ENCODE results near the gene BRINP3.

BRINP3 gene

GRCh38 chr1:190323530-190323929 is 154.1 kb downstream of the BRINP3 start:
- H3K4me3 ChIP-seq (ENCODE audit: low read depth, low read length), result no peak overlapping the region
- no peak for DNase-seq (ENCODE audit: low read depth, low spot score)
- no peak for TF ChIP-seq CTCF (IDR thresholded peaks at IDR 0.05; ENCODE audit: low read depth, low read length)
- in situ Hi-C loops (cut with HindIII; ENCODE audit: low sequenced_read_pairs), result no loop called here

GRCh38 chr1:190322274-190322673 is 155.4 kb downstream of the BRINP3 start:
- H3K4me3 ChIP-seq (ENCODE audit: low read depth, low read length), result no peak overlapping the region
- in situ Hi-C loops (cut with HindIII; ENCODE audit: low sequenced_read_pairs), result no loop called here
- no peak for TF ChIP-seq CTCF (IDR thresholded peaks at IDR 0.05; ENCODE audit: low read depth, low read length)
- no peak for DNase-seq (ENCODE audit: low read depth, low spot score)

DNA sequence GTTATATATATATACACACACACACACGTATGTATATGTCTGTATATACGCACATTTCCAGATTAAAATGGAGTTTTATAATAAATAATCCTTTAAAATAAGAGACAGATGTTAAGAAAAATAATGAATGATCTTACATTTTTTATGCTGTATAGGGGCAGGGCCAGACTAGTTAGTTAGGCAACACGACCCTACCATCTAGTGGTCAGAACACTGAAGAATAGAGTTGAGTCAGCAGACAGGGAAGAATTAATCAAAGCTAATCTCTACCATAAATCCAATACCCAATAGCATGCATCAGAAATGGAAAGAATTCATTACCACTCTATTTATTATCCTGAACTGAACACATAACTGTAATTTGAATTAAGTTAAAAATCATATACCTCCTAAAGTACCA is 156.7 kb downstream of the BRINP3 start:
- peak; percentile 35 for TF ChIP-seq CTCF (IDR thresholded peaks at IDR 0.05; ENCODE audit: low read depth, low read length)
- in situ Hi-C loops (cut with HindIII; ENCODE audit: low sequenced_read_pairs), result no loop called here
- DNase-seq (ENCODE audit: low read depth, low spot score), result peak; percentile 44
- no peak overlapping the region for H3K4me3 ChIP-seq (ENCODE audit: low read depth, low read length)

- in situ Hi-C loops (cut with HindIII; ENCODE audit: low sequenced_read_pairs), result no loop called here
These were observed 164.9 kb downstream of the BRINP3 start for GRCh38 chr1:190312763-190313162.

DNA sequence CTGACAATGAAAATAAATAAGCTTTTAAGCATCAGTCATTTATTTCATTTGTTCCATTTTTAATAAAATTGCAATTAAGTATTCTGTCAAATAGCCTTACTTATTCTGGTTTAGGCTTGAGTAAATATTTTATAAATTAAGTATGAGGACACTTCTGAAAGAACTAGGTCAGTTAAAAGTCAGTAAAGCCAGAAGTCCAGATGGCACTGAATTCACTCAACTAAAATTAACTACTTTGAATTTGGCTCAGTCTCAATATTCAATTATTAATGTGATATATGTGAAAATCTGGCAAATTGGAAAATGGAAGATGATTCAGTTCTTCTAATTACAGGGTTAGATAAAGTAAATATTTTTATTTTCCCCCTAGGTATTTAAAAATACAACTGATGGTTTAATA is 174.2 kb downstream of the BRINP3 start:
- no peak for TF ChIP-seq CTCF (IDR thresholded peaks at IDR 0.05; ENCODE audit: low read depth, low read length)
- DNase-seq (ENCODE audit: low read depth, low spot score), result no peak
- H3K4me3 ChIP-seq (ENCODE audit: low read depth, low read length), result no peak overlapping the region
- in situ Hi-C loops (cut with HindIII; ENCODE audit: low sequenced_read_pairs), result no loop called here

More at GRCh38 chr1:190312763-190313162, 164.9 kb downstream of the BRINP3 start:
- DNase-seq (ENCODE audit: low read depth, low spot score), result no peak
- no peak for TF ChIP-seq CTCF (IDR thresholded peaks at IDR 0.05; ENCODE audit: low read depth, low read length)
- no peak overlapping the region for H3K4me3 ChIP-seq (ENCODE audit: low read depth, low read length)

DNA sequence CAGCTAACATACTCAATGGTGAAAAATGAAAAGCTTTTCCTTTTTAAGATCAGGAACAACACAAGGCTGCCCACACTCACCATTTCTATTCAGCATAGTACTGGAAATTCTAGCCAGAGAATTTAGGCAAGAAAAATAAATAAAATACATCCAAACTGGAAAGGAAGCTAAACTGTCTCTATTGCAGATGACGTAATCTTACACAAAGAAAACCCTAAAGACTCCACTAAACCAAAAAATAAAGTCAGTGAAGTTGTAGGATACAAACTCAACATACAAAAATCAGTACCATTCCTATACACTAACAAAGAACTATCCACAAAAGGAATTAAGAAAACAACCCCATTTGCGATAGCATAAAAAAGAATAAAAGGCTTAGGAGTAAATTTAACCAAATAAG is 181.2 kb downstream of the BRINP3 start:
- H3K4me3 ChIP-seq (ENCODE audit: low read depth, low read length), result no peak overlapping the region
- in situ Hi-C loops (cut with HindIII; ENCODE audit: low sequenced_read_pairs), result no loop called here
- TF ChIP-seq CTCF (IDR thresholded peaks at IDR 0.05; ENCODE audit: low read depth, low read length), result no peak
- no peak for DNase-seq (ENCODE audit: low read depth, low spot score)

DNA sequence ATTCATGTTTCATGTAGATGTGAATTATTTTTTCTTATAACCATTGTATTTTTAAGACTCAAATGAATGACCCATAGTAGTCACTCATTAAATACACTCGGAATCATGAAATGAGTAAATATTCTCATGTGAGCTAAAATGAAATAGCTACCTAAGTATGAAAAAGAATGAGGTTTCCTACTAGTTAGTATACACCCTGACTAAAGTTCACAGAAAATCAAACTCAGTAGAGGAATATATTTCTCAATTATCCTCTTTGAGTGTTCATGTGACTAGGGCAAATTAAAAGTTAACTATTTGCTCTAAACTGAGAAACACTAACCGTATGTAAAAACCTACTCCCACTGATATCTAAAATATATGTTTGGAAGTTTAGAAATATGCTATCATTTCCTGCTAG is 187.8 kb downstream of the BRINP3 start:
- TF ChIP-seq CTCF (IDR thresholded peaks at IDR 0.05; ENCODE audit: low read depth, low read length), result no peak
- H3K4me3 ChIP-seq (ENCODE audit: low read depth, low read length), result no peak overlapping the region
- no peak for DNase-seq (ENCODE audit: low read depth, low spot score)
- in situ Hi-C loops (cut with HindIII; ENCODE audit: low sequenced_read_pairs), result no loop called here
